M059J (cell line): ENCODE data around the gene PABPC4L. TPM values are rescaled to one million over a fixed set of nuclear protein-coding genes. Genes with fewer than 3 reads are reported as not detected.
"Not testable (repeated sequence)": the region's sequence is repeated elsewhere in the genome, so short reads cannot be mapped to it uniquely, and the experiment has no call there.

Experiments
- DNase-seq: peaks from one replicate; pipeline ENCODE4 v3.0.0-alpha.2; 2012; ENCODE audit warnings: low read depth
- total RNA-seq: library from RNA; depleted of rRNA; stranded (reverse); fragments of >200 nt; shearing (Covaris generic); gene quantifications from 2 replicates; pipeline ENCODE4 v1.2.3, GENCODE V29; 2014; rRNA removed

Gene PABPC4L
- 1.8 and 1.9 TPM in 2 replicates for total RNA-seq

DNA sequence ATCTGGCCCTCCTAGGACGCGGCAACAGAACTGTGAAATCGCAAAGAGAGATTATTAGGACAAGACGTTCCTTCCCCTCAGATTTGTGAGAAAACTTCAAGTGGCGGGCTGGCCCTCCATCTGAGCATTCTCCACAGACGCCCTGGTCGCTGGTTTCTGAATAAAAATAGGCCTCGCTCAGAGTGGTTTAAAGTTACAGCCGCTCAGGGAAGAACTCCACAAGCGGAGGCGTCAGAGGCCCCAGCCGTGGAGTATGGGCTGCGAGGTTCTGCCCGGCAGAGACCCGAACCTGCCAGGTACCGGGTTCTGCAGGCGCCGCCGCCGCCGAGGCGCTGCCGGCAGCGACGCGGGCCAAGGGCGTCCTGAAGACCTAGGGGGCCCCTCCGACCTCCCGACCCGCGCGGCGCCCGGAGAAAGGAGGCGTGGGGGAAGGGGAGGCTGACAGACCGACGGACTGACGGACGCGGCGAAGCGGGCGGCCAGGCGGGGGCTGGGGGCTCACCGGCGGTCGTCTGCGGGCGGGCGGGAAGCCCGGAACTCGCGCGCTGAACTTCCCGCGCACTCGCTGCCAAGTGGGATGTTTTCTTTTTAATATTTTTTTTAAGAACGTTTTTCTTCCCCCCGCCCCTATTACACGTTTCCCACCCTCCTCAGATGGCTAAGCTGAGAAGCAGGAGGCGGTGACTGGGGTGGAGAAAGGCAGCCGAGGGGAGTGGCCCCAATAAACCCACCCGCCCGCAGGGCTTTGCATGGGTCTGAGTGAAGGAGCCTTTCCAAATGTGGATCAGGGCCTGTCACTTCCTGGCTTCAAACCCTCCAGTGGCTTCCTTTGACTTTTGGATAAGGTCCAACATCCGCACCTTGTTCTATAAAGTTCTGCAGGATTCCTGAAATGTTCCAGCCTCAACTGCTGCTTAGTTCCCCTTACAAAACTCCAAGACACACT lies at the start of gene PABPC4L:
Gene PABPC4L, minus strand, starts transcription at position 574 of the 946 bp plus-strand sequence. CDS start 770 bp downstream, outside the sequence.
- DNase-seq = peak; percentile 72

- no peak for DNase-seq
Measured at GRCh38 chr4:134251322-134251721, 49.7 kb upstream of the PABPC4L start.

GRCh38 chr4:134243742-134244713 lies 42.4 kb upstream of the PABPC4L start:
- DNase-seq = no peak

- DNase-seq = no peak
Measured at GRCh38 chr4:134219043-134219442, 17.5 kb upstream of the PABPC4L start.

- DNase-seq = peak; percentile 68
Measured at GRCh38 chr4:134216411-134216810, 14.8 kb upstream of the PABPC4L start.

DNA sequence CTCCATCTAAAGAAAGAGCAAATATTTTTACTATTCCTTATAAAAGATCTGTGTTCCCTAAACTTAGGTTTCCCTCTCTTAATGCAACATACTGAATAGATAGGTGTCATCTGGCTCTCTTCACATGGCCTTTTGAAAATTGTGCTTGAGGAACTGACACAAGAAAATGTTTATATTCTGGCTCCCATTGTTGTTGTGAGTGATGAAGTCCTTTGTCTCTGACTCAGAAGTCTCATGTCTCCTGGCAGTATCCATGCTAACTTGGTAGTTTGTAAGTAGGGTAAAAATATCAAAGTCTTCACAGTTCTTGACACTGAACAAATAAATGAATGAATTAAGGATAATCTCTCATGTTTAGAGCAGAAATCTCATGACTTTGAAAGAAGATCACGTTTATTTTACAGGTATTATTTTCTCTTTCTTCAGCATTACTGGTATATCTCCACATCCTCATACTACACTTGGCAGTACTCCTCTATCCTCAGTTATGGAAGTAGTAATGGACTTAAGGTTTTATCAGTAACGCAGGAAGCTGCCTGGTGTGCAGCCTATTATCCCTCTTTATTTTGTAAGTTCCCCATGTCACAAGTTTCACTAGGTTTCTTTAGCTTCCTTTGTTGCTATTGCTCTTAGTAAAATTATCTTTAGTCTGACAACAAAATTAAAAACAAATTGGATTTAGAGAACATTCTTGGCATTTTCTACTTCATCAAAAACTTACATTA lies 14.2 kb upstream of the PABPC4L start:
- DNase-seq = peak; percentile 32

GRCh38 chr4:134207955-134208354 lies 6.4 kb upstream of the PABPC4L start:
- DNase-seq = not testable (repeated sequence)

DNA sequence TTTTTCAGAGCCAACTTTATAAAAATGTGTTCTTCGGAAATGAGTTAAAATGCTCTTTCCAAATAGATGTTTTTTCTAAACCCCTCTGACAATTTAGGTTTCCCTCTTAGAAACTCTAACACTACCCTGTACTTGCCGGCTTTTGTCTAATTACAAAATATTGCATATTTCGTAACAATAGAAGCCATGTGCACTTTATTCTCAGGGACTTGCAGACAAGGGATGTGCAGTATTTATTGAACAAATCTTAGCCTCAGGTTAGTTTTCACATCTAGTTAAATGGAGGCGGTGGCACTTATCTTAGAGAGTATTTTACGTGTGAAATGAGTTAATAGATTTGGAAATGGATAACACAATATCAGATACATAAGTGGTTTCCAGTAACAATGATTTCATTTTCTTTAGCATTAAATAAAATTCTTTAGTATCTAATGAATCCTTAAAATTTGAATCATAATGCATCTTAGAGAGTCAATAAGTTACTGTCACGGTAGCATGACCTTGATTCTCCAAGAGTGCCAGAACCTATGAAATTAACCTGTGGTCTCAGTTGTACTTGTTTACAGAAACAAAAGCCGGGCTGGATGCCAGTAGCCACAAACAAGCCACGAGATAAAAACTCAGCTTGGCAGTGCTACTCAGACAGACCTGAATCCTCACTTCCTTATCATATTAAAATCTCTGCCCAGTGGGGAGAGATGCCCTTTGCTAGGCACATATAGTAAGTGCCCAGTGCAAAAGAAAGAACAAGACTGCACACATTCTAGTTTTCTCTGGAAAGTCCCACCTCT lies 772 bp upstream of the PABPC4L start:
- peak; percentile 79 for DNase-seq

DNA sequence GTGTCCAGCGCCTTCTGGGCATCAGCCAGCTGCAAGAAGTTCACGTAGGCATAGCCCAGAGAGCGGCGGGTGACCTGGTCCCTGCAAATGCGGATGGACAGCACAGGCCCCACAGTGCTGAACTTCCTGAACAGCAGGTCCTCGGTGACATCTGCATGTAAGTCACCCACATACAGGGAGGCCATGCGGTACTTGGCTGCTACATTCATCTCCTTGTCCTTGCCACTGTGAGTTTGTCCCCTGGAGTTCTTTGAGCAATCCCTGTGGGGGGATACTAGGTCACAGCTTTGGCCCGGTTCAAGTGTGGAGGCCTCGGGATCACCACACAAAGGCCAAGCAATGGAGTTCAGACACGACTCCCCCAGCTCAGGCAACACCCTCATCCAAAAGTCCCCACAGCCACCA lies 776 bp downstream of the PABPC4L start:
- DNase-seq = no peak

- DNase-seq = no peak
Measured at GRCh38 chr4:134189949-134190348, 11.6 kb downstream of the PABPC4L start.

DNA sequence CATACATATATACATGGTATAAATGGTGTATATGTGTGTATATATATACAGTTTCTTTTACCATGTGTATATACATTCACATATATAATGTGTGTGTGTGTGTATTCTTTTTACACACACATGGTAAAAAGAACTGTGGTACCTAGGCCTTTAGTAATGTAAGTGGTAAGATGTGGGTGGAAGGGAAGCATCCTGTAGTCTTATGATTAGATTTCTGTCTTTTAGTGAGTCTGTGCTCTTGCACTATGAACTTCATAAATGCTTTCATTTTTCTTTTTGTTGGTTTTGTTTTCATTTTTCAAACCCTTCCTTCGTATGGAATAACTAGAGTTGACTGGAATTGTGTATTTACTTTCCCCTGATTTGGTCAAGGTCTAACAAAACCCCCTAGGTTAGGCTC lies 12.1 kb downstream of the PABPC4L start:
- DNase-seq = no peak

DNA sequence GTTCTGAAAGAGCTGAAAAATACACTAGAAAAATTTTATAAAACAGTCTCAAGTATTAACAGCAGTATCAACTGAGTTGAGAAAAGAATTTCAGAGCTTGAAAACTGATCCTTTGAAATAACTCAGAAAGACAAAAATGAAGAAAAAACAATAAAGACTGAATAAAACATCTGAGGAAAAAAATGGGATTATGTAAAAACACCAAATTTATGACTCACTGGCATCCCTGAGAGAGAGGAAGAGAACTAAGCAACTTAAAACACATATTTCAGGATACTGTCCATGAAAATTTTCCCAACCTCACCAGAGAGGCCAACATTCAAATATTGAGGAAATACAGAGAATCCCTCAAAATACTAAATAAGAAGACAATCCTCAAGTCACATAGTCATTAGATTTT lies 22.9 kb downstream of the PABPC4L start:
- DNase-seq = no peak

DNA sequence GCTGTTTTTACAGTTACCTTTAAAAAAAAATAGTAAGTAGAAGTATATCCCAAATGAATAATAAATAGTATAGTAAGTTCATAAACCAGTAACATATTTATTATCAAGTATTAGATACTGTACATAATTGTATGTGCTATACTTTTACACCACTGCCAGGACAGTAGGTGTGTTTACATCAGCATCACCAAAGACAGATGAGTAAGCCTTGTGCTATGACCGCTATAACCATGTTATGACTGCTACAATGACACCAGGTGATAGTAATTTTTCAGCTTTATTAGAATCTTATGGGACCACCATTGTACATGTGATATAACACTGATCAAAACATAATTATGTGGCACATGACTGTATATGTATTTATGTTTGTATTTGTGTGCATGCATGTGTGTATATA lies 27.3 kb downstream of the PABPC4L start:
- DNase-seq = peak; percentile 6

DNA sequence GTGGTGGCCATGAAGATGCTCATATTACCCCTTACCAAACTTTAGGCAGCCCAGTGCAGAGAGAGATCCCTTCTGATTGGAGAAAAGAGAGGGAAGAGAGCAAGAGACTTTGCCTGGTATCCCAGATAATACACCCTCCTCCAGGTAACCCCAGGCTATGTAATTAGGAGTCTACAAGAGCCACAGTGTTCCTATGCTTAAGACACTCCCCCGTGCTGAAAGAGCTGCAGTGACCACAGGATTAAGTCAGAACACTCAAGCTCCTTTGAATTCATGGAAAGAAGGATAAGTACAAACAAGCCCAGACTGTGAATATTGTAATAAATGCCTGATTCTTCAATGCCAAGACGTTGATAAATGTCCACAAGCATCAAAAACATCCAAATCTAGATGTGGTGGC lies 41.4 kb downstream of the PABPC4L start:
- DNase-seq = no peak

DNA sequence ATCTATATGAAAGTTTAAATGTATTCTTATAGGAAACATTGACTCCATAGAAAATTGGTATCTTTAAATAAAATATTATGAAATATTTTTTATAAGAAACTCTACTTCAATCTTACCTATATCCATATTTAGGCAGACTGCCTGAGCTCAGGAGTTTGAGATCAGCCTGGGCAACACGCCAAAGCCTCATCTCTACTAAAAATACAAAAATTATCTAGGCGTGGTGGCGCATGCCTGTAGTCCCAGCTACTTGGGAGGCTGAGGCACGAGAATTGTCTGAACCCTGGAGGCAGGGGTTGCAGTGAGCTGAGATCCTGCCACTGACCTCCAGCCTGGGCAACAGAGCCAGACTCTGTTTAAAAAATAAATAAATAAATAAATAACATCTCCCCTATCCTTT lies 47.5 kb downstream of the PABPC4L start:
- DNase-seq = no peak

DNA sequence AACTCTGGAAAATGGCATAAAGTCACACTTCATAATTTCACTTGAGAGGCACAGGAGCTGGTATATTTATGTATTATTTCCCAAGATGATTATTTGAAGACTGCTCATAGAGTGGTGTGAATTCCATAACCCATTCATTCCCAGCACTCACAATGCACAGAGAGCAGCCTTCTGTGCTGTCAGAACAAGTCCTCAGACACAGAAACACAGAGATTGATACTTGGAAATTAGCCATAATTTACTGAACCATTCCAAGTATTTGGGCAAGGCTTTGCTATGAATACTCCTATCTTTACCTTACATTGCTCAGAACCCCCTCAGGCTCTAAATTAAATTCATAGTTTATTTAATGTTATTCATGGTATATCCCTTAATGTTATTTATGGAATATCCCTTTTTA lies 53.6 kb downstream of the PABPC4L start:
- DNase-seq = no peak
